PC-9 (cell line): ENCODE data around the gene IPPK. TPM values are rescaled to one million over a fixed set of nuclear protein-coding genes. Genes with fewer than 3 reads are reported as not detected.

ENCODE experiments used
- BruUV-seq: library from RNA; stranded (reverse); fragments of 400-500 nt; replicated peaks from 2 replicates; lab custom pipeline; 2021; lab: Mats Ljungman, UMichigan
- CTCF ChIA-PET: fragments of 300-600 bp; sonication (Branson Sonifier 250); formaldehyde crosslinking; loops from one replicate; lab custom pipeline; 2022; ENCODE audit warnings: antibody characterized with exemption; lab: Charles Lee
- POLR2A ChIA-PET: fragments of 300-600 bp; sonication (Branson Sonifier 250); formaldehyde crosslinking; loops from one replicate; lab custom pipeline; 2022; ENCODE audit warnings: antibody characterized with exemption; ENCODE audit not compliant: unreplicated experiment; lab: Charles Lee
- DNase-seq, 2 experiments: peaks; one replicate each; pipeline versions ENCODE4 v3.0.0 to v3.0.0-alpha.2; 2015 to 2022; ENCODE audit warnings: mixed read lengths in 1 of 2
- H2AFZ ChIP-seq: fragments of 200-600 bp; sonication (generic); 2 replicates; pipeline ENCODE4 v1.8.1; 2017; ENCODE audit warnings: antibody characterized with exemption
- H3F3A ChIP-seq: fragments of 200-600 bp; sonication (generic); 2 replicates; pipeline ENCODE4 v1.8.1; 2017; ENCODE audit warnings: antibody characterized with exemption, mild to moderate bottlenecking, low read depth; ENCODE audit not compliant: insufficient read depth
- H3K27ac ChIP-seq: fragments of 200-600 bp; sonication (generic); 2 replicates; pipeline ENCODE4 v1.6.1; 2016; ENCODE audit warnings: mixed run types
- H3K27me3 ChIP-seq: fragments of 200-600 bp; sonication (generic); 2 replicates; pipeline ENCODE4 v1.6.1; 2016; ENCODE audit warnings: low read depth, mixed run types; ENCODE audit not compliant: insufficient read depth
- H3K36me3 ChIP-seq: fragments of 200-600 bp; sonication (generic); 2 replicates; pipeline ENCODE4 v1.6.1; 2016; ENCODE audit warnings: low read depth, mixed run types
- H3K4me1 ChIP-seq: fragments of 200-600 bp; sonication (generic); replicated peaks from 2 replicates; pipeline ENCODE4 v1.6.1; 2016; ENCODE audit warnings: mixed run types; ENCODE audit not compliant: insufficient read depth
- H3K4me2 ChIP-seq: fragments of 200-600 bp; sonication (generic); 2 replicates; pipeline ENCODE4 v1.6.1; 2017; ENCODE audit warnings: mixed run types
- H3K4me3 ChIP-seq: fragments of 200-600 bp; sonication (generic); 2 replicates; pipeline ENCODE4 v1.6.1; 2016; ENCODE audit warnings: mixed run types
- H3K79me2 ChIP-seq: fragments of 200-600 bp; sonication (generic); 2 replicates; pipeline ENCODE4 v1.6.1; 2017; ENCODE audit warnings: low read depth, mixed run types
- H3K9me2 ChIP-seq: fragments of 200-600 bp; sonication (generic); 2 replicates; pipeline ENCODE4 v1.8.1; 2017; ENCODE audit warnings: mild to moderate bottlenecking; ENCODE audit not compliant: insufficient read depth
- H3K9me3 ChIP-seq: fragments of 200-600 bp; sonication (generic); 2 replicates; pipeline ENCODE4 v1.8.1; 2016; ENCODE audit warnings: low read depth; ENCODE audit not compliant: insufficient read depth
- H4K20me1 ChIP-seq: fragments of 200-600 bp; sonication (generic); 2 replicates; pipeline ENCODE4 v1.8.1; 2017; ENCODE audit not compliant: insufficient read depth
- CTCF ChIP-seq: fragments of 200-600 bp; sonication (generic); conservative IDR thresholded peaks from 2 replicates; pipeline ENCODE4 v1.6.1; 2017; ENCODE audit warnings: mixed run types, antibody characterized with exemption, mild to moderate bottlenecking, moderate library complexity
- EZH2 ChIP-seq: fragments of 200-600 bp; sonication (generic); IDR thresholded peaks from 2 replicates; pipeline ENCODE4 v1.8.0; 2017; ENCODE audit warnings: antibody characterized with exemption, low read depth
- intact Hi-C: fragments of 100-400 bp; cut with micrococcal nuclease; formaldehyde crosslinking; loops from one replicate; pipeline ENCODE4 v1.10.0; 2022; ENCODE audit not compliant: unreplicated experiment
- total RNA-seq: library from RNA; stranded (reverse); gene quantifications from 2 replicates; pipeline ENCODE4 v1.2.3, GENCODE V29; 2021

The IPPK gene
- total RNA-seq, 1 experiment from 2014 or later: 12.3 TPM

- Histone ChIP-seq H3K9me2 (no peaks in the 10 kb centered on the region), H2AFZ (no peak overlapping the region), H3K27me3 (no peaks in the 10 kb centered on the region), H3K4me2 (no peak overlapping the region), H3K36me3 (no peaks in the 10 kb centered on the region; the same call in 1 of the 2 replicates), H3K4me1 (no peaks in the 10 kb centered on the region), H4K20me1 (no peaks in the 10 kb centered on the region), H3F3A (no peaks in the 10 kb centered on the region), H3K9me3 (no peaks in the 10 kb centered on the region), H3K4me3 (no peak overlapping the region), H3K79me2 (no peaks in the 10 kb centered on the region), H3K27ac (no peak overlapping the region)
- TF ChIP-seq CTCF (no peak), EZH2 (no peak)
- intact Hi-C loops: no loop called here
- CTCF ChIA-PET: no interaction called here
- DNase-seq: no peak
- BruUV-seq: no TSS peak
- POLR2A ChIA-PET: no interaction called here
Measured at GRCh38 chr9:92612292-92612691, 57.6 kb downstream of the IPPK start.

DNA sequence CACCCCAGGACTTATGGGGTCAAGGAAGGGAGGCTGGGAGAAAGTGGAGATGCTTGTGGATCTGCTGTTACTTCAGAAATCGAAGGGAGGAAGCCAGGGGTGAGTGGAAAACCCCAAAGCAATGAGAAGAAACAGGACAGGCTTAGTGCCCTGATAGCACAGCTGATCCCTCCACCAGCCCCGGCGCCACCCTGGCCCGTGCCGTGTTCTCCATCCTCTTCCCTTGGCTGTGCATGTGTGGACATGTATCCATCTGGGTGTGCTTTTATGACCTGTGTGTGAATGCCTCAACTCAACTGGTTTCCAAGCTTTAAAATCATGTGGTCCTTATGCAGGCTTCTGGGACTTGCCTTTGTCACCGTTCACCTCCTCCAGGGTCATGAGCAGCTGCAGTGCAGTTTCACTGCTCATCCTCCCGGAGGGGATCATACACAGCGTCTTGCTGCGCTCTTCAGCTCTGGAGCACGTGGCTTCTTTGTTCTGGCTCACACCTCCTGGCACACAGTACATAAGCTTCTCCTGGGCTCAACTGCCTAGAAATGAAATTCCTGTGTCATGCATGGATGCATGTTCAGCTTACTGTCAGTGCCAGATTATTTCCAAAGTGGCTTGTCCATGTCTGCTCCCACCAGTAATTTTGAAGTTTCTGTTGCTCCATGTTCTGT is 58.2 kb downstream of the IPPK start:
- Histone ChIP-seq H3K4me1 (no peaks in the 10 kb centered on the region), H3F3A (no peaks in the 10 kb centered on the region), H3K9me3 (no peaks in the 10 kb centered on the region), H3K4me2 (no peak overlapping the region), H3K36me3 (no peaks in the 10 kb centered on the region; the same call in 1 of the 2 replicates), H3K27ac (no peak overlapping the region), H3K4me3 (no peak overlapping the region), H3K9me2 (no peaks in the 10 kb centered on the region), H3K79me2 (no peaks in the 10 kb centered on the region), H2AFZ (no peak overlapping the region), H3K27me3 (no peaks in the 10 kb centered on the region), H4K20me1 (no peaks in the 10 kb centered on the region)
- no peak for DNase-seq
- intact Hi-C loops: no loop called here
- ChIA-PET CTCF (no interaction called here), POLR2A (no interaction called here)
- TF ChIP-seq EZH2: no peak
- no peak for TF ChIP-seq CTCF
- BruUV-seq: no TSS peak

DNA sequence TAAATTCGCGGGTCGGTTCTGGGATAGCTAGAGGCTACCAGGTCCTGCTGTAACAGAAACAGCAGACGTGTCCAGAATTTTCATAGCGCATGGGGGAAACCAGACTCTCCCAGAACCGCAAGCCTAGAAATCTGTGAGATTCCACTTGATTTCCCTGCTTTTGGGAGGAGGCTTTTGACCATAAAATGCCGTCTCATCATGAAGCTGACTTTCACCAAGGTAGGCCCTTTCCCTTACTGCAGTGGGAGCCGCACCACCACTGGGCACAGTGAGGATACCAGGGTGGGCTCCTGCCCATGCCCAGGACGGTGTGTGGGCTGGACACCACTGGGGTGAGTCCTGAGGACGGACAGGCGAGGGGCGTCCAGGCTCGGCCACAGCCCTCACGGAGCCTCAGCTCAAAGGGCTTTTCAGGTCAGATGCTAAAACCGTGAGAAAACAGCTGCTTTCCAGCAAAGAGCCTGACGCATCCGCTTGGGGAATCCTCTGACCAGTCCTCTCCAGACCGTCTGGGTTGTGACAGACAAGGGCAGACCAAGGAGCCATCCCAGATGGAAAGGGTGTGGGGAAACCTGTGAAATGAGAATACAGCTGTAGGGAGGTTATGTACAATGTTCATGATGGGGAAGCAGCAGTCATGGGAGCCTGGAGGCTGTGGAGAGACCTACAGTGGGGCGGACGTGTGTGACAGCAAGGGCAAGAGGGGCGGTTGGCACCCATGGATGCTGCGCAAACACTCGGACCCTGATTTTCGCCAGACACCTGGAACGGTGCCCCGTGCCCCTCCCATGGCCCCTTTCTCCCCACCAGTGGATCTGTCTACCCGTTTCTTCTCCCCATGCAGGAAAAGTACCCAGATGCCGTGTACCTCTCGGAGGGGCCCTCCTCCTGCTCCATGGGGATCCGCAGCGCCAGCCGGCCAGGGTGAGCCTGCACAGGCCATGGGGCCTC is 59.2 kb downstream of the IPPK start:
- POLR2A ChIA-PET: no interaction called here
- Histone ChIP-seq H3K27ac (no peak overlapping the region), H3K9me3 (no peaks in the 10 kb centered on the region), H3F3A (no peaks in the 10 kb centered on the region), H3K36me3 (no peaks in the 10 kb centered on the region; the same call in 1 of the 2 replicates), H3K27me3 (no peaks in the 10 kb centered on the region), H3K4me2 (no peak overlapping the region), H3K4me1 (no peaks in the 10 kb centered on the region), H3K79me2 (no peaks in the 10 kb centered on the region), H3K9me2 (no peaks in the 10 kb centered on the region), H4K20me1 (no peaks in the 10 kb centered on the region), H3K4me3 (no peak overlapping the region), H2AFZ (no peak overlapping the region)
- CTCF ChIA-PET: no interaction called here
- intact Hi-C loops: no loop called here
- no TSS peak for BruUV-seq
- TF ChIP-seq CTCF: no peak
- no peak for TF ChIP-seq EZH2
- no peak for DNase-seq
